Natural killer cell (primary cell): ENCODE data around the gene G2E3. TPM values are rescaled to one million over a fixed set of nuclear protein-coding genes. Genes with fewer than 3 reads are reported as not detected.

Experiments used
- ATAC-seq, 3 donors: fragments of 150-1000 bp in 2 of 3; fragments of 200-7000 bp in 1 of 3; cut with Tn5 transposase; 1 replicate in 1 of 3; 2 replicates in 2 of 3; pipeline ENCODE4 v1.10.0; 2021; ENCODE audit warnings: mild to moderate bottlenecking in 2 of 3, moderate library complexity in 2 of 3
- DNase-seq, 2 donors: peaks; one replicate each; pipeline versions ENCODE4 v3.0.0 to v3.0.0-alpha.2; 2013 to 2021; ENCODE audit warnings: mixed read lengths in 1 of 2
- H3K27ac ChIP-seq: one replicate; pipeline ENCODE4 v1.5.1; 2013; ENCODE audit warnings: mild to moderate bottlenecking, low read length
- H3K27me3 ChIP-seq: one replicate; pipeline ENCODE4 v1.6.1; 2013; ENCODE audit warnings: low read length; ENCODE audit not compliant: control insufficient read depth, insufficient read depth
- H3K36me3 ChIP-seq: one replicate; pipeline ENCODE4 v1.6.1; 2013; ENCODE audit warnings: low read length; ENCODE audit not compliant: control insufficient read depth, insufficient read depth
- H3K4me1 ChIP-seq: one replicate; pipeline ENCODE4 v1.6.1; 2013; ENCODE audit warnings: low read length; ENCODE audit not compliant: control insufficient read depth, insufficient read depth
- H3K4me3 ChIP-seq: one replicate; pipeline ENCODE4 v1.5.1; 2013; ENCODE audit warnings: low read length
- H3K9me3 ChIP-seq: one replicate; pipeline ENCODE4 v1.6.1; 2013; ENCODE audit warnings: low read length; ENCODE audit not compliant: control insufficient read depth, insufficient read depth
- H3K27ac Mint-ChIP-seq, 2 donors: one replicate each; pipeline ENCODE4 v1.8.0; 2022; ENCODE audit warnings: mild to moderate bottlenecking in 2 of 2, mixed read lengths in 2 of 2, moderate library complexity in 1 of 2
- H3K27me3 Mint-ChIP-seq, 2 donors: one replicate each; pipeline ENCODE4 v1.8.0; 2022; ENCODE audit warnings: low read depth in 2 of 2, mixed read lengths in 2 of 2
- H3K36me3 Mint-ChIP-seq: one replicate; pipeline ENCODE4 v1.8.0; 2022; ENCODE audit warnings: mixed read lengths
- H3K4me1 Mint-ChIP-seq, 2 donors: one replicate each; pipeline ENCODE4 v1.8.0; 2022; ENCODE audit warnings: mixed read lengths in 2 of 2
- H3K4me3 Mint-ChIP-seq: one replicate; pipeline ENCODE4 v1.8.0; 2022; ENCODE audit warnings: mild to moderate bottlenecking, moderate library complexity, mixed read lengths
- H3K9me3 Mint-ChIP-seq, 2 donors: one replicate each; pipeline ENCODE4 v1.8.0; 2022; ENCODE audit warnings: mixed read lengths in 2 of 2
- CTCF ChIP-seq: fragments of 200-600 bp; IDR thresholded peaks from one replicate; pipeline ENCODE4 v1.8.0; 2022; ENCODE audit warnings: antibody characterized with exemption
- WGBS: methylation state at CpG from one replicate; pipeline ENCODE4 v1.1.7; 2013; ENCODE audit warnings: missing lambda C conversion rate; ENCODE audit not compliant: insufficient coverage; 5-methylcytosine and 5-hydroxymethylcytosine counted together
- intact Hi-C: fragments of 100-400 bp; cut with micrococcal nuclease; formaldehyde crosslinking; loops from one replicate; pipeline ENCODE4 v1.14.2; 2022
- total RNA-seq, 4 donors: library from RNA; stranded (reverse); fragments of 120-200 nt in 1 of 4; gene quantifications; one replicate each; pipeline versions ENCODE4 v1.2.3 to v1.2.4, GENCODE V29; 2013 to 2022

The G2E3 gene
- total RNA-seq, 3 donors from 2014 or later (not counting 1 experiment from before 2014, with no cell fraction given): 28.7 to 47.1 (median 33.4) TPM

GRCh38 chr14:30614155-30614554 lies 55.2 kb downstream of the G2E3 start:
- H3K9me3 Mint-ChIP-seq: no peaks in the 10 kb centered on the region
- no peak for TF ChIP-seq CTCF
- Histone ChIP-seq H3K27ac (no peak overlapping the region), H3K4me1 (no peaks in the 10 kb centered on the region), H3K27me3 (no peaks in the 10 kb centered on the region), H3K4me3 (no peak overlapping the region), H3K9me3 (no peaks in the 10 kb centered on the region), H3K36me3 (peaks cover 26% of the 10 kb centered on the region)
- no peak overlapping the region for H3K4me3 Mint-ChIP-seq
- no peaks in the 10 kb centered on the region for H3K4me1 Mint-ChIP-seq
- H3K27ac Mint-ChIP-seq: no peak overlapping the region
- no peaks in the 10 kb centered on the region for H3K36me3 Mint-ChIP-seq
- no peak for ATAC-seq
- 98% methylated on average over 2 of the region's 2 CpGs for WGBS
- intact Hi-C loops: no loop called here
- no peaks in the 10 kb centered on the region for H3K27me3 Mint-ChIP-seq
- no peak for DNase-seq

GRCh38 chr14:30620178-30620577 lies 61.2 kb downstream of the G2E3 start:
- H3K27ac ChIP-seq: no peak overlapping the region
- intact Hi-C loops: loop anchor here (5.0 kb wide), 1 partner anchor 587 kb away; the partner anchor contains the start of gene HECTD1
- Mint-ChIP-seq H3K9me3 (no peaks in the 10 kb centered on the region), H3K4me3 (peak overlapping the region; percentile 73), H3K36me3 (no peaks in the 10 kb centered on the region), H3K4me1 (peaks cover 29 to 33% of the 10 kb centered on the region in 2 donors), H3K27me3 (no peaks in the 10 kb centered on the region), H3K27ac (peak overlapping the region; percentile 33 to 63)
- DNase-seq (peak in 1 of 2 donors; percentile 9), ATAC-seq (no peak)
- no CpG with 5 or more reads among the region's 1 CpG for WGBS
- H3K36me3 ChIP-seq: peaks cover 8% of the 10 kb centered on the region
- peaks cover 8% of the 10 kb centered on the region for H3K4me1 ChIP-seq
- no peak overlapping the region for H3K4me3 ChIP-seq
- no peaks in the 10 kb centered on the region for H3K9me3 ChIP-seq
- no peak for TF ChIP-seq CTCF
- H3K27me3 ChIP-seq: no peaks in the 10 kb centered on the region

GRCh38 chr14:30621354-30621939 lies 62.5 kb downstream of the G2E3 start:
- H3K27me3 Mint-ChIP-seq: no peaks in the 10 kb centered on the region
- peak overlapping the region; percentile 94 to 98 for H3K27ac Mint-ChIP-seq
- intact Hi-C loops: loop anchor here (5.0 kb wide), 1 partner anchor 586 kb away; the partner anchor contains the start of gene HECTD1
- H3K27me3 ChIP-seq: no peaks in the 10 kb centered on the region
- H3K4me1 Mint-ChIP-seq: peaks cover 33 to 36% of the 10 kb centered on the region in 2 donors
- no peak for TF ChIP-seq CTCF
- 2% methylated on average over 17 of the region's 17 CpGs for WGBS
- peak overlapping the region; percentile 92 for H3K4me3 Mint-ChIP-seq
- peaks cover 13% of the 10 kb centered on the region for H3K4me1 ChIP-seq
- peak overlapping the region; percentile 84 for H3K27ac ChIP-seq
- no peaks in the 10 kb centered on the region for H3K36me3 Mint-ChIP-seq
- no peaks in the 10 kb centered on the region for H3K9me3 Mint-ChIP-seq
- peak; percentile 1 to 15 (median 7) for ATAC-seq
- peak overlapping the region; percentile 74 for H3K4me3 ChIP-seq
- no peaks in the 10 kb centered on the region for H3K9me3 ChIP-seq
- H3K36me3 ChIP-seq: peaks cover 2% of the 10 kb centered on the region
- peak in 1 of 2 donors; percentile 49 for DNase-seq
